Stimulated activated memory B cell treated with anti-CD40 and anti-IgM and Interleukin-4, amounts not matched to agents 10 μg/mL and 1 μg/mL and 100 μg/mL, for 72 hours (primary cell): Measurements from ENCODE around the gene NENF.

Experiments
- ATAC-seq: fragments of 150-1000 bp; cut with Tn5 transposase; 2 replicates; pipeline ENCODE4 v1.10.0; 2021
- H3K27ac Mint-ChIP-seq: one replicate; pipeline ENCODE4 v1.8.0; 2022; ENCODE audit warnings: mild to moderate bottlenecking, mixed read lengths
- H3K27me3 Mint-ChIP-seq: one replicate; pipeline ENCODE4 v1.8.0; 2022; ENCODE audit warnings: mixed read lengths
- H3K36me3 Mint-ChIP-seq: one replicate; pipeline ENCODE4 v1.8.0; 2022; ENCODE audit warnings: mixed read lengths
- H3K4me1 Mint-ChIP-seq: one replicate; pipeline ENCODE4 v1.8.0; 2022; ENCODE audit warnings: mixed read lengths
- H3K4me3 Mint-ChIP-seq: one replicate; pipeline ENCODE4 v1.8.0; 2022; ENCODE audit warnings: mild to moderate bottlenecking, moderate library complexity, mixed read lengths
- H3K9me3 Mint-ChIP-seq: one replicate; pipeline ENCODE4 v1.8.0; 2022; ENCODE audit warnings: mixed read lengths

NENF gene

GRCh38 chr1:212490276-212490675 lies 57.6 kb downstream of the NENF start:
- peaks cover 11% of the 10 kb centered on the region for H3K4me1 Mint-ChIP-seq
- no peak overlapping the region for H3K4me3 Mint-ChIP-seq
- no peaks in the 10 kb centered on the region for H3K27me3 Mint-ChIP-seq
- no peaks in the 10 kb centered on the region for H3K36me3 Mint-ChIP-seq
- no peak for ATAC-seq
- H3K9me3 Mint-ChIP-seq = no peaks in the 10 kb centered on the region
- H3K27ac Mint-ChIP-seq = no peak overlapping the region

- Mint-ChIP-seq H3K4me1 (peaks cover 7% of the 10 kb centered on the region), H3K27ac (no peak overlapping the region), H3K9me3 (no peaks in the 10 kb centered on the region), H3K4me3 (no peak overlapping the region), H3K36me3 (no peaks in the 10 kb centered on the region), H3K27me3 (peaks cover 7% of the 10 kb centered on the region)
- no peak for ATAC-seq
Measured at GRCh38 chr1:212491454-212491853, 58.7 kb downstream of the NENF start.
